HCT116 (cell line): Measurements from ENCODE around the gene GNA15. TPM values are rescaled to one million over a fixed set of nuclear protein-coding genes. Genes with fewer than 3 reads are reported as not detected.

ENCODE experiments used
- ATAC-seq: fragments of 200-7000 bp; cut with Tn5 transposase; 2 replicates; pipeline ENCODE4 v1.9.1; 2020; ENCODE audit warnings: mild to moderate bottlenecking, moderate library complexity
- BruUV-seq: library from RNA; stranded (reverse); fragments of 400-500 nt; replicated peaks from 2 replicates; lab custom pipeline; 2021; lab: Mats Ljungman, UMichigan
- CTCF ChIA-PET: fragments of 300-600 bp; sonication (Branson Sonifier 250); formaldehyde crosslinking; loops from one replicate; lab custom pipeline; 2021; ENCODE audit warnings: antibody characterized with exemption; lab: Charles Lee
- POLR2A ChIA-PET: fragments of 300-600, 350-600 bp; sonication (Branson Sonifier 250); formaldehyde crosslinking; loops from one replicate; lab custom pipeline; 2021; ENCODE audit warnings: antibody characterized with exemption; lab: Charles Lee
- RAD21 ChIA-PET, 2 experiments: fragments of 300-600 bp; sonication (Branson Sonifier 250); formaldehyde crosslinking; loops; one replicate each; lab custom pipeline; 2023; ENCODE audit warnings: low total read pairs in 2 of 2; ENCODE audit not compliant: uncharacterized antibody in 2 of 2, unreplicated experiment in 2 of 2, low non-redundant PET in 1 of 2; lab: Charles Lee
- DNase-seq: peaks from one replicate; pipeline ENCODE4 v3.0.0-alpha.2; 2010; ENCODE audit warnings: low read depth, low spot score
- H2AFZ ChIP-seq: fragments of 200-600 bp; shearing (Covaris generic), sonication (generic); 2 replicates; pipeline ENCODE4 v1.6.1; 2017; ENCODE audit warnings: low read depth, mixed run types, mixed read lengths, antibody characterized with exemption, low read length; ENCODE audit not compliant: poor library complexity, severe bottlenecking
- H3K27ac ChIP-seq: 2 replicates; pipeline ENCODE4 v1.5.1; 2012; ENCODE audit warnings: low read depth, low read length
- H3K27me3 ChIP-seq: fragments of 200-600 bp; sonication (generic); 2 replicates; pipeline ENCODE4 v1.6.1; 2016; ENCODE audit warnings: mixed run types, low read length, mixed read lengths; ENCODE audit not compliant: insufficient read depth
- H3K36me3 ChIP-seq, 2 experiments: fragments of 200-500 bp in 1 of 2; fragments of 200-600 bp in 1 of 2; sonication (Bioruptor generic) in 1 of 2; sonication (generic) in 1 of 2; 2 replicates each; pipeline versions ENCODE4 v1.5.1 to v1.6.1; 2014 to 2016; ENCODE audit warnings: low read length in 2 of 2, inconsistent platforms in 1 of 2, mixed read lengths in 1 of 2, mixed run types in 1 of 2; ENCODE audit not compliant: insufficient read depth in 2 of 2, control insufficient read depth in 1 of 2
- H3K4me1 ChIP-seq, 2 experiments: fragments of 200-600 bp in 1 of 2; sonication (generic) in 1 of 2; 2 replicates each; pipeline versions ENCODE4 v1.5.1 to v1.6.1; 2012 to 2017; ENCODE audit warnings: low read length in 2 of 2, inconsistent platforms in 1 of 2, mild to moderate bottlenecking in 1 of 2, mixed read lengths in 1 of 2, mixed run types in 1 of 2, moderate library complexity in 1 of 2; ENCODE audit not compliant: insufficient read depth in 2 of 2, control insufficient read depth in 1 of 2
- H3K4me2 ChIP-seq: fragments of 200-600 bp; sonication (generic); 2 replicates; pipeline ENCODE4 v1.6.1; 2017; ENCODE audit warnings: mixed run types, low read length, mixed read lengths
- H3K4me3 ChIP-seq, 2 experiments: fragments of 200-600 bp in 1 of 2; sonication (generic) in 1 of 2; replicated peaks in 1 of 2; 2 replicates each; pipeline ENCODE4 v1.5.1; 2011 to 2016; ENCODE audit warnings: low read length in 2 of 2, control low read depth in 1 of 2, low read depth in 1 of 2, mild to moderate bottlenecking in 1 of 2, mixed read lengths in 1 of 2, mixed run types in 1 of 2
- H3K79me2 ChIP-seq: fragments of 200-600 bp; sonication (generic); 2 replicates; pipeline ENCODE4 v1.6.1; 2017; ENCODE audit warnings: mild to moderate bottlenecking, mixed run types, low read length, moderate library complexity, mixed read lengths; ENCODE audit not compliant: insufficient read depth
- H3K9ac ChIP-seq: fragments of 200-600 bp; sonication (generic); 2 replicates; pipeline ENCODE4 v1.6.1; 2016; ENCODE audit warnings: low read length, mixed read lengths
- H3K9me2 ChIP-seq: fragments of 200-600 bp; sonication (generic), shearing (Covaris generic); 2 replicates; pipeline ENCODE4 v1.6.1; 2017; ENCODE audit warnings: mixed run types, mild to moderate bottlenecking, moderate library complexity; ENCODE audit not compliant: insufficient read depth
- H3K9me3 ChIP-seq, 2 experiments: fragments of 200-500 bp in 1 of 2; fragments of 200-600 bp in 1 of 2; sonication (Bioruptor generic) in 1 of 2; sonication (generic) in 1 of 2; 2 replicates each; pipeline ENCODE4 v1.6.1; 2014 to 2017; ENCODE audit warnings: low read length in 2 of 2, mixed read lengths in 2 of 2, inconsistent platforms in 1 of 2, low read depth in 1 of 2, mild to moderate bottlenecking in 1 of 2, mixed run types in 1 of 2, moderate library complexity in 1 of 2; ENCODE audit not compliant: control insufficient read depth in 1 of 2, insufficient read depth in 1 of 2
- H4K20me1 ChIP-seq: fragments of 200-600 bp; sonication (generic), shearing (Covaris generic); 2 replicates; pipeline ENCODE4 v1.6.1; 2017; ENCODE audit warnings: mixed run types, mild to moderate bottlenecking, moderate library complexity; ENCODE audit not compliant: insufficient read depth
- ATF3 ChIP-seq: IDR thresholded peaks from 2 replicates; pipeline ENCODE4 v1.6.1; 2012
- CBX3 ChIP-seq: IDR thresholded peaks from 2 replicates; pipeline ENCODE4 v1.6.1; 2012; ENCODE audit warnings: low read depth
- CEBPB ChIP-seq: IDR thresholded peaks from 2 replicates; pipeline ENCODE4 v1.6.1; 2012; ENCODE audit warnings: low read depth
- EGR1 ChIP-seq: IDR thresholded peaks from 2 replicates; pipeline ENCODE4 v1.6.1; 2012; ENCODE audit warnings: low read depth
- ELF1 ChIP-seq: IDR thresholded peaks from 2 replicates; pipeline ENCODE4 v1.6.1; 2012; ENCODE audit warnings: low read depth, borderline replicate concordance
- EZH2 ChIP-seq: fragments of 200-600 bp; sonication (generic); IDR thresholded peaks from 2 replicates; pipeline ENCODE4 v1.6.1; 2017; ENCODE audit warnings: antibody characterized with exemption, mixed run types
- EZH2phosphoT487 ChIP-seq: fragments of 200-600 bp; IDR thresholded peaks from 2 replicates; pipeline ENCODE4 v1.6.1; 2018; ENCODE audit warnings: antibody characterized with exemption, borderline replicate concordance
- FOSL1 ChIP-seq: IDR thresholded peaks from 2 replicates; pipeline ENCODE4 v1.6.1; 2012; ENCODE audit warnings: low read depth
- JUND ChIP-seq: IDR thresholded peaks from 2 replicates; pipeline ENCODE4 v1.6.1; 2012
- MAX ChIP-seq: IDR thresholded peaks from 2 replicates; pipeline ENCODE4 v1.6.1; 2012
- POLR2A ChIP-seq: IDR thresholded peaks from 2 replicates; pipeline ENCODE4 v1.7.0; 2011; ENCODE audit warnings: borderline replicate concordance; ENCODE audit not compliant: insufficient read depth, insufficient read length; ENCODE audit errors: extremely low read depth
- SIN3A ChIP-seq: IDR thresholded peaks from 2 replicates; pipeline ENCODE4 v1.6.1; 2012; ENCODE audit warnings: low read depth
- SP1 ChIP-seq: IDR thresholded peaks from 2 replicates; pipeline ENCODE4 v1.6.1; 2012; ENCODE audit warnings: low read depth
- TCF7L2 ChIP-seq: IDR thresholded peaks from 2 replicates; pipeline ENCODE4 v1.7.0; 2011; ENCODE audit warnings: borderline replicate concordance, inconsistent platforms; ENCODE audit not compliant: insufficient read depth, insufficient read length; ENCODE audit errors: extremely low read depth
- YY1 ChIP-seq: IDR thresholded peaks from 2 replicates; pipeline ENCODE4 v1.6.1; 2011; ENCODE audit warnings: low read length, low read depth, moderate library complexity, mild to moderate bottlenecking; ENCODE audit not compliant: insufficient replicate concordance; ENCODE audit errors: extremely low read depth
- ZNF274 ChIP-seq: fragments of 200-500 bp; sonication (Bioruptor generic); IDR thresholded peaks from 2 replicates; pipeline ENCODE4 v1.6.1; 2014; ENCODE audit warnings: mild to moderate bottlenecking, low read depth, low read length, inconsistent platforms
- intact Hi-C: fragments of 100-400 bp; cut with micrococcal nuclease; formaldehyde crosslinking; loops from 2 replicates; pipeline ENCODE4 v1.10.0; 2022
- total RNA-seq: library from RNA; stranded (reverse); gene quantifications from one replicate; pipeline ENCODE4 v1.2.1, GENCODE V29; 2021; ENCODE audit not compliant: unreplicated experiment

The GNA15 gene
- total RNA-seq, 1 experiment from 2014 or later, result 1.5 TPM

- no TSS peak for BruUV-seq
- Histone ChIP-seq H3K79me2 (no peaks in the 10 kb centered on the region), H2AFZ (no peak overlapping the region), H3K4me2 (no peak overlapping the region), H3K27ac (no peak overlapping the region), H4K20me1 (no peaks in the 10 kb centered on the region), H3K4me3 (no peak overlapping the region), H3K4me1 (no peaks in the 10 kb centered on the region), H3K27me3 (no peaks in the 10 kb centered on the region), H3K9me2 (no peaks in the 10 kb centered on the region), H3K9me3 (no peaks in the 10 kb centered on the region), H3K36me3 (no peaks in the 10 kb centered on the region), H3K9ac (no peak overlapping the region)
- ATAC-seq (no peak), DNase-seq (no peak)
- TF ChIP-seq SIN3A (no peak), CBX3 (no peak), POLR2A (no peak), EZH2 (no peak), ZNF274 (no peak), EGR1 (no peak), ELF1 (no peak), SP1 (no peak)
- ChIA-PET POLR2A (no interaction called here), CTCF (no interaction called here), RAD21 (no interaction called here)
- intact Hi-C loops, result no loop called here
Measured at GRCh38 chr19:3149089-3149488, 13.3 kb downstream of the GNA15 start.

- H3K9ac ChIP-seq, result no peak overlapping the region
- no peak overlapping the region for H2AFZ ChIP-seq
- no peak for TF ChIP-seq CEBPB
- TF ChIP-seq POLR2A, result no peak
- no peak for TF ChIP-seq EGR1
- TF ChIP-seq EZH2, result no peak
- no peak for TF ChIP-seq CBX3
- TF ChIP-seq YY1, result no peak
- TF ChIP-seq FOSL1, result no peak
- no peak for TF ChIP-seq TCF7L2
- TF ChIP-seq ATF3, result no peak
- no peak for TF ChIP-seq MAX
- TF ChIP-seq JUND, result no peak
- no peak for TF ChIP-seq ELF1
- no peak for TF ChIP-seq EZH2phosphoT487
- no TSS peak for BruUV-seq
- H3K79me2 ChIP-seq, result no peaks in the 10 kb centered on the region
- intact Hi-C loops, result no loop called here
- ChIA-PET RAD21 (no interaction called here), CTCF (no interaction called here), POLR2A (no interaction called here)
- H3K4me3 ChIP-seq, result no peak overlapping the region
- ATAC-seq (no peak), DNase-seq (no peak)
- H3K4me2 ChIP-seq, result no peak overlapping the region
- no peaks in the 10 kb centered on the region for H3K27me3 ChIP-seq
- no peaks in the 10 kb centered on the region for H3K36me3 ChIP-seq
- H3K4me1 ChIP-seq, result peaks cover 0 to 2% of the 10 kb centered on the region in 2 experiments; a peak in 3 of 4 replicates
- H4K20me1 ChIP-seq, result no peaks in the 10 kb centered on the region
- no peaks in the 10 kb centered on the region for H3K9me2 ChIP-seq
- H3K27ac ChIP-seq, result no peak overlapping the region
- H3K9me3 ChIP-seq, result no peaks in the 10 kb centered on the region
Measured at GRCh38 chr19:3149526-3150505, 14.0 kb downstream of the GNA15 start.
